Panc1 (cell line): ENCODE data around the gene POLD2. TPM values are rescaled to one million over a fixed set of nuclear protein-coding genes. Genes with fewer than 3 reads are reported as not detected.

Experiments used
- ATAC-seq: fragments of 200-7000 bp; cut with Tn5 transposase; 2 replicates; pipeline ENCODE4 v1.9.1; 2020; ENCODE audit warnings: mild to moderate bottlenecking, moderate library complexity
- BruUV-seq: library from RNA; stranded (reverse); fragments of 400-500 nt; replicated peaks from 2 replicates; lab custom pipeline; 2021; lab: Mats Ljungman, UMichigan
- CTCF ChIA-PET: fragments of 300-600 bp; sonication (Branson Sonifier 250); formaldehyde crosslinking; loops from one replicate; lab custom pipeline; 2022; ENCODE audit warnings: antibody characterized with exemption; lab: Charles Lee
- POLR2A ChIA-PET: fragments of 300-600 bp; sonication (Branson Sonifier 250); formaldehyde crosslinking; loops from one replicate; lab custom pipeline; 2022; ENCODE audit warnings: antibody characterized with exemption; lab: Charles Lee
- DNase-seq: peaks from one replicate; pipeline ENCODE4 v3.0.0-alpha.2; 2010; ENCODE audit warnings: low read depth, low spot score
- H3K27ac ChIP-seq: 2 replicates; pipeline ENCODE4 v1.5.1; 2011; ENCODE audit warnings: mild to moderate bottlenecking, low read length, inconsistent platforms
- H3K27me3 ChIP-seq: fragments of 200-500 bp; sonication (Bioruptor generic); 2 replicates; pipeline ENCODE4 v1.6.0; 2014; ENCODE audit warnings: low read length, inconsistent platforms; ENCODE audit not compliant: control insufficient read depth, insufficient read depth
- H3K36me3 ChIP-seq: fragments of 200-500 bp; sonication (Bioruptor generic); 2 replicates; pipeline ENCODE4 v1.5.1; 2014; ENCODE audit warnings: inconsistent platforms, mild to moderate bottlenecking, low read length, moderate library complexity; ENCODE audit not compliant: control insufficient read depth, insufficient read depth
- H3K4me1 ChIP-seq: 2 replicates; pipeline ENCODE4 v1.5.1; 2011; ENCODE audit warnings: inconsistent platforms, mild to moderate bottlenecking, low read length, moderate library complexity; ENCODE audit not compliant: control insufficient read depth, insufficient read depth
- H3K4me3 ChIP-seq, 2 experiments: 2 replicates each; pipeline ENCODE4 v1.5.1; 2011 to 2012; ENCODE audit warnings: low read depth in 2 of 2, low read length in 2 of 2, mild to moderate bottlenecking in 2 of 2, inconsistent platforms in 1 of 2, moderate library complexity in 1 of 2
- H3K9me3 ChIP-seq: fragments of 200-500 bp; sonication (Bioruptor generic); 2 replicates; pipeline ENCODE4 v1.5.1; 2014; ENCODE audit warnings: low read depth, mild to moderate bottlenecking, inconsistent platforms, low read length, moderate library complexity; ENCODE audit not compliant: control insufficient read depth, insufficient read depth
- POLR2AphosphoS5 ChIP-seq: IDR thresholded peaks from 2 replicates; pipeline ENCODE4 v1.6.1; 2012; ENCODE audit warnings: mild to moderate bottlenecking, low read depth, low read length, moderate library complexity
- SIN3A ChIP-seq: IDR thresholded peaks from 2 replicates; pipeline ENCODE4 v1.6.1; 2012; ENCODE audit warnings: low read depth, mild to moderate bottlenecking, low read length, moderate library complexity, borderline replicate concordance; ENCODE audit not compliant: insufficient read depth
- TCF7L2 ChIP-seq: IDR thresholded peaks from 2 replicates; pipeline ENCODE4 v1.6.1; 2011; ENCODE audit warnings: mild to moderate bottlenecking, low read depth, low read length, inconsistent platforms
- in situ Hi-C: cut with HindIII; loops from 2 replicates; pipeline ENCODE4 v1.10.0; 2016; ENCODE audit warnings: low sequenced_read_pairs, low pct_unique_long_range_greater_than_20kb
- intact Hi-C: fragments of 100-400 bp; cut with micrococcal nuclease; formaldehyde crosslinking; loops from one replicate; pipeline ENCODE4 v1.10.0; 2022; ENCODE audit not compliant: unreplicated experiment
- total RNA-seq: library from RNA; stranded (reverse); gene quantifications from one replicate; pipeline ENCODE4 v1.2.1, GENCODE V29; 2021; ENCODE audit not compliant: unreplicated experiment
- TF ChIP-seq, protein P1 (sequence below), 2 experiments: IDR thresholded peaks; 2 replicates each; pipeline ENCODE4 v1.6.1; 2011 to 2012; ENCODE audit warnings: low read depth in 2 of 2, control low read depth in 1 of 2, low read length in 1 of 2, mild to moderate bottlenecking in 1 of 2, moderate library complexity in 1 of 2; ENCODE audit not compliant: insufficient read depth in 1 of 2
- TF ChIP-seq, protein P2 (sequence below): fragments of 450-650 bp; IDR thresholded peaks from 2 replicates; pipeline ENCODE4 v1.5.1; 2017; ENCODE audit warnings: mild to moderate bottlenecking

The POLD2 gene
- total RNA-seq, 1 experiment from 2014 or later = 195 TPM

DNA sequence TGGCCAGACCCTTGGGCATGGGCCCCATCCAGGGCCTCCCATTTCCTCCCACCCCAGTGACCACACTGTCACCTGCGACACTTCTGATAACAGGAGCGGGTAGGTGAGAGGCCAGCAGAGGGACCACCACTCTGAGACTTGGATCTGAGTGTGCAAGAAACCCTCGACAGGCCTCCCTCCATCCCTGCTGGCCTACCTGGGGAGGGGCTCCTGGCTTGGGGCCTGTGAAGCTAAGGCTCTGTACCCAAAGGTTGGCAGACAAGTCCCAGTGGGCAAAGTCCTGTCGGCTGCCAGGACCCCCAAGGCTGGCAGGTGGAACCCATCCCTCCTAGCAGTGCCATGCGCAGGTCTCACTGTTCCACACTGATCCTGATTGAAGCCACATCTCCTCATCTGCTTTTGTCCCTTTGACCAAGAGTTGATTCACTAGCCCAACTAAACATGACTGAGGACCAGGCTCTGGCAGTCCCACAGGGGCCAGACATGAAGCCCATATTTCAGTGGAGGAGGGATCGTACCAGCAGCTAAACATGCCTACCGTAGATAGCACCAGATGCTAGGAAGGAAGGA, 56.8 kb downstream of the POLD2 start:
- in situ Hi-C loops = no loop called here
- H3K4me1 ChIP-seq = peaks cover 11% of the 10 kb centered on the region
- ATAC-seq = no peak
- no peak overlapping the region for H3K27ac ChIP-seq
- H3K36me3 ChIP-seq = no peaks in the 10 kb centered on the region
- intact Hi-C loops = no loop called here
- DNase-seq = no peak
- POLR2A ChIA-PET = interaction anchor here (0.6 kb wide), 1 partner anchor 13 kb away, joined by 5 read pairs; no protein-coding TSS in a partner anchor
- TF ChIP-seq SIN3A (no peak), POLR2AphosphoS5 (peak; percentile 41; the same call in 1 of the 2 replicates), TCF7L2 (no peak)
- TF ChIP-seq, protein P1, sequence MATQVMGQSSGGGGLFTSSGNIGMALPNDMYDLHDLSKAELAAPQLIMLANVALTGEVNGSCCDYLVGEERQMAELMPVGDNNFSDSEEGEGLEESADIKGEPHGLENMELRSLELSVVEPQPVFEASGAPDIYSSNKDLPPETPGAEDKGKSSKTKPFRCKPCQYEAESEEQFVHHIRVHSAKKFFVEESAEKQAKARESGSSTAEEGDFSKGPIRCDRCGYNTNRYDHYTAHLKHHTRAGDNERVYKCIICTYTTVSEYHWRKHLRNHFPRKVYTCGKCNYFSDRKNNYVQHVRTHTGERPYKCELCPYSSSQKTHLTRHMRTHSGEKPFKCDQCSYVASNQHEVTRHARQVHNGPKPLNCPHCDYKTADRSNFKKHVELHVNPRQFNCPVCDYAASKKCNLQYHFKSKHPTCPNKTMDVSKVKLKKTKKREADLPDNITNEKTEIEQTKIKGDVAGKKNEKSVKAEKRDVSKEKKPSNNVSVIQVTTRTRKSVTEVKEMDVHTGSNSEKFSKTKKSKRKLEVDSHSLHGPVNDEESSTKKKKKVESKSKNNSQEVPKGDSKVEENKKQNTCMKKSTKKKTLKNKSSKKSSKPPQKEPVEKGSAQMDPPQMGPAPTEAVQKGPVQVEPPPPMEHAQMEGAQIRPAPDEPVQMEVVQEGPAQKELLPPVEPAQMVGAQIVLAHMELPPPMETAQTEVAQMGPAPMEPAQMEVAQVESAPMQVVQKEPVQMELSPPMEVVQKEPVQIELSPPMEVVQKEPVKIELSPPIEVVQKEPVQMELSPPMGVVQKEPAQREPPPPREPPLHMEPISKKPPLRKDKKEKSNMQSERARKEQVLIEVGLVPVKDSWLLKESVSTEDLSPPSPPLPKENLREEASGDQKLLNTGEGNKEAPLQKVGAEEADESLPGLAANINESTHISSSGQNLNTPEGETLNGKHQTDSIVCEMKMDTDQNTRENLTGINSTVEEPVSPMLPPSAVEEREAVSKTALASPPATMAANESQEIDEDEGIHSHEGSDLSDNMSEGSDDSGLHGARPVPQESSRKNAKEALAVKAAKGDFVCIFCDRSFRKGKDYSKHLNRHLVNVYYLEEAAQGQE (IDR thresholded peaks at IDR 0.05; ENCODE audit: insufficient read depth in 1 of 2, low read depth in 2 of 2, low read length in 1 of 2) = no peak
- TF ChIP-seq, protein P2, sequence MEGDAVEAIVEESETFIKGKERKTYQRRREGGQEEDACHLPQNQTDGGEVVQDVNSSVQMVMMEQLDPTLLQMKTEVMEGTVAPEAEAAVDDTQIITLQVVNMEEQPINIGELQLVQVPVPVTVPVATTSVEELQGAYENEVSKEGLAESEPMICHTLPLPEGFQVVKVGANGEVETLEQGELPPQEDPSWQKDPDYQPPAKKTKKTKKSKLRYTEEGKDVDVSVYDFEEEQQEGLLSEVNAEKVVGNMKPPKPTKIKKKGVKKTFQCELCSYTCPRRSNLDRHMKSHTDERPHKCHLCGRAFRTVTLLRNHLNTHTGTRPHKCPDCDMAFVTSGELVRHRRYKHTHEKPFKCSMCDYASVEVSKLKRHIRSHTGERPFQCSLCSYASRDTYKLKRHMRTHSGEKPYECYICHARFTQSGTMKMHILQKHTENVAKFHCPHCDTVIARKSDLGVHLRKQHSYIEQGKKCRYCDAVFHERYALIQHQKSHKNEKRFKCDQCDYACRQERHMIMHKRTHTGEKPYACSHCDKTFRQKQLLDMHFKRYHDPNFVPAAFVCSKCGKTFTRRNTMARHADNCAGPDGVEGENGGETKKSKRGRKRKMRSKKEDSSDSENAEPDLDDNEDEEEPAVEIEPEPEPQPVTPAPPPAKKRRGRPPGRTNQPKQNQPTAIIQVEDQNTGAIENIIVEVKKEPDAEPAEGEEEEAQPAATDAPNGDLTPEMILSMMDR = no peak
- CTCF ChIA-PET = no interaction called here
- no TSS peak for BruUV-seq
- H3K9me3 ChIP-seq = no peaks in the 10 kb centered on the region
- H3K27me3 ChIP-seq = no peaks in the 10 kb centered on the region
- no peak overlapping the region for H3K4me3 ChIP-seq

DNA sequence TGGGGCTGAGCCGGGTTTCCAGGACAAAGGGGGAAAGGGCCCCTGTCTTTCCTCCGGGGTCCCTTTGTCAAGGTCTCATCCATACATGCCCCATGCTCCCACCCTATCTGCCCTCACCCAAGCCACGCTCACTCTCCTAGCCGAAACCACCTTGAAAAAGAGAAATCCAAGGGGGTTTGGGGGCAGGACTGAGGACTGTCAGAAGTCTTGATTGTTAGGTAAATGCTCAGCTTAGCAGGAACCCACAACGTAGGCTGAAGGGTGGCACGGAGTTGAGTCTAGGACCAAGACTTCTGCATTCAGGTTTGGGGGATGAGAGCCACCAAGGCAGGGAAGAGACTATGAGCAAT, 57.3 kb downstream of the POLD2 start:
- ATAC-seq = peak; percentile 0; the same call in 1 of the 2 replicates
- DNase-seq = no peak
- no TSS peak for BruUV-seq

More for the DNA sequence above, 57.3 kb downstream of the POLD2 start:
- Histone ChIP-seq H3K9me3 (no peaks in the 10 kb centered on the region), H3K36me3 (no peaks in the 10 kb centered on the region), H3K4me3 (no peak overlapping the region), H3K4me1 (peaks cover 11% of the 10 kb centered on the region), H3K27me3 (no peaks in the 10 kb centered on the region), H3K27ac (no peak overlapping the region)
- TF ChIP-seq, protein P1 (IDR thresholded peaks at IDR 0.05; ENCODE audit: insufficient read depth in 1 of 2, low read depth in 2 of 2, low read length in 1 of 2) = no peak
- 0 out of 2 replicates have a peak, but pooled peaks have one; percentile 10 for TF ChIP-seq POLR2AphosphoS5
- no peak for TF ChIP-seq TCF7L2
- TF ChIP-seq SIN3A = no peak
- TF ChIP-seq, protein P2 = no peak
- intact Hi-C loops (no loop called here), in situ Hi-C loops (no loop called here)
- CTCF ChIA-PET = no interaction called here
- POLR2A ChIA-PET = interaction anchor here (0.6 kb wide), 1 partner anchor 13 kb away, joined by 5 read pairs; no protein-coding TSS in a partner anchor
